ENCODE results near the gene UPF2.

DNA sequence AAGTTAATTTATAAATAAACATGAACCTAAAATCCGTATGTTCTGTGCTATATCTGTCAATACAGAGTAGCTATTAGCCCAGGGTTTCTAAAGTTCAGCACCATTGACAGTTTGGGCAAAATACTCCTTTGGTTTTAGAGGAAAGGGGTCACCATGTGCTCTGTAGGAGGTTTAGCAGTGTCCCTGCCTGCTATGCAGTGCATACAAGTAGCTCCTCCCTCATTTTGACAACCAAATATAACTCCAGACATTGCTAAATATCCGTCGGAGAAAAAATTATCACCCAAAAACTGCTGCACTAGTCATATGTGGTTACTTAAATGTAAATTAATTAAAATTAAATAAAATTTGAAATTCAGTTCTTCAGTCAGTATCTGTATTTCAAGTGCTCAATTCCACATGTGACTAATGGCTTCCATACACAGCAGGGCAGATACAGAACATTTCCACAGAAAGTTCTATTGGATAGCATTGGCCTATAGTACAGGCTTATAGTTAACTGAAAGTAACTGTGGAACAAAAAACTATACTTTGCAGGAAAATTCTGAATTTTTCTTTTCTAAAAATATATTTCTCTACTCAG, 6.4 kb downstream of the UPF2 start:
- TF ChIP-seq, protein P1, sequence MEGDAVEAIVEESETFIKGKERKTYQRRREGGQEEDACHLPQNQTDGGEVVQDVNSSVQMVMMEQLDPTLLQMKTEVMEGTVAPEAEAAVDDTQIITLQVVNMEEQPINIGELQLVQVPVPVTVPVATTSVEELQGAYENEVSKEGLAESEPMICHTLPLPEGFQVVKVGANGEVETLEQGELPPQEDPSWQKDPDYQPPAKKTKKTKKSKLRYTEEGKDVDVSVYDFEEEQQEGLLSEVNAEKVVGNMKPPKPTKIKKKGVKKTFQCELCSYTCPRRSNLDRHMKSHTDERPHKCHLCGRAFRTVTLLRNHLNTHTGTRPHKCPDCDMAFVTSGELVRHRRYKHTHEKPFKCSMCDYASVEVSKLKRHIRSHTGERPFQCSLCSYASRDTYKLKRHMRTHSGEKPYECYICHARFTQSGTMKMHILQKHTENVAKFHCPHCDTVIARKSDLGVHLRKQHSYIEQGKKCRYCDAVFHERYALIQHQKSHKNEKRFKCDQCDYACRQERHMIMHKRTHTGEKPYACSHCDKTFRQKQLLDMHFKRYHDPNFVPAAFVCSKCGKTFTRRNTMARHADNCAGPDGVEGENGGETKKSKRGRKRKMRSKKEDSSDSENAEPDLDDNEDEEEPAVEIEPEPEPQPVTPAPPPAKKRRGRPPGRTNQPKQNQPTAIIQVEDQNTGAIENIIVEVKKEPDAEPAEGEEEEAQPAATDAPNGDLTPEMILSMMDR (IDR thresholded peaks at IDR 0.05) = no peak
- no peak for TF ChIP-seq ZFX (IDR thresholded peaks at IDR 0.05; ENCODE audit: borderline replicate concordance)
